HG02678 (cell line): Measurements from ENCODE around the gene OSBPL9.

ENCODE experiments used
- ATAC-seq: cut with Tn5 transposase; IDR thresholded peaks from one replicate; pipeline ENCODE4 v1.9.1; 2021; ENCODE audit warnings: mild to moderate bottlenecking, moderate library complexity; ENCODE audit not compliant: unreplicated experiment

The OSBPL9 gene

DNA sequence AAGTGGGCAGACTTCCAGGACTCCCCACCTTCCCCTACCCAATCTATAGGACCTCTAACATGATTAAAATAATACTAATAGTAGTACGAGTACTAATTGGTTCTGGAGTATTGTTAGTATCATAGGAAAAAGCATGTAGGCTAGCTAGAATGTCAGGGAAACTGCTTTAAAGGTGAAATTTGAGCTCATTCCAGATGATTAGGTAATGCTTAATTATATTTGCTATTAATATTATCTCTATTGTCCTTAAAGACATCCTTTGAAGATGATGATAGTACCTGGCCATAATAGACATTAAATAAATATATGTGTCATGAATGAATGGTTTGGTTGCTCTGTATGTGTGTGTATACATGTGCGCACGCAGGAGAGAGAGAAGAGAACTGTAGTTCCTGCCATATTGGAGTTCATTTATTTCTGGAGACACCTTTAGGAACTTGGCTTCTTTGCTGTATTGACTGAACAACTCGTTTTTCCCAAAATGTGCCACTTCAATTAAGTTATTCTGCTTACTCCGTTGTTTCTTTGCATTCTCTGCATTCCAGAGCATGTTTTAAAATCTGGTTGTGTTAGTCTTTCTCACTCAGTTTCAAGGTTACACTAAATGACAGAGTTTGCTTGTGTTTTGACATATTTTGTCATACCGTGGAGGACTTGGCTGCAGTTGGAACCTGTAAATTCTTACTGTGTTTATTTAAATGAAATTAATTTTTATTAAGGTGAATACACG, 117.1 kb downstream of the OSBPL9 start:
- ATAC-seq = no peak

DNA sequence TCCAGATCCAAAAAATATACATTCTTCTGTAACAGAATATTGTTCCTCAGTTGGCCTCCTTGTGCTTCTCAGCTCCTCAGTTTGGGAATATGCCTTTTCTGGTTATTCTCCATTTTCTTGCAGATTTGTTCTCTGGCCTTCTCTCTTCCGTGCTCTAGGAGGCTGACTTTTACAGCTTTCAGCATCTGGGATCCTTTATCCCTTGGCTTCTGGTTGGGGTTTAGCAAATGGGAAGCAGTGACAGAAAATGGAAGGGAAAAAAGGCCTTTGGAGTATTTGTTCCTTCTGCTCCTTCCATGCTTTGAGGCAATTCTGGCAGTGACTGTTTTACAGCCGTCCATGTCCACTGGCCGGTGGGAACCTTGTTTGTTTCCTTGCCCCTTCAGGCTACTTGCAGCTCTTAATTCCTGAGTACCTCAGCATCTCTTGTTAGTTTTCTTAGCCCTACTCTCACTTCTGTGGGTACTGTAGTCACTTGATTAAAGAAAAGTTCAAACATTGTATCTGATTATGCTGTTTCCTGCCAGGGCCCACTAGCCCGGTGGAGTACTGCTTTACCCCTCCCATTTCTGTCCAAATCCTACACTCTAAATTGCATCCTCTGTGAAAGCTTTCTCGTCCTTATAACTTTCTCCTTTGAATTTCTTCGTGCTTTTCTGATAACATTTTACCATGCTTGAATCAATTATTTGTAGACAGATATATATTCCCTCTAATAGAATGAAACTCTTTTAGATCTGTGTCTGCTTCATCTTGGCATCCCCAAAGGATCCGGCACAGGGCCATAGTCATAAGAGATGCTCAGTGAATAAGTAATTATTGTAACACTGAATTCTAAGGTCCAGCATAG, 118.2 kb downstream of the OSBPL9 start:
- ATAC-seq = no peak

- ATAC-seq = no peak
Observed at GRCh38 chr1:51735746-51736254, 118.9 kb downstream of the OSBPL9 start.

DNA sequence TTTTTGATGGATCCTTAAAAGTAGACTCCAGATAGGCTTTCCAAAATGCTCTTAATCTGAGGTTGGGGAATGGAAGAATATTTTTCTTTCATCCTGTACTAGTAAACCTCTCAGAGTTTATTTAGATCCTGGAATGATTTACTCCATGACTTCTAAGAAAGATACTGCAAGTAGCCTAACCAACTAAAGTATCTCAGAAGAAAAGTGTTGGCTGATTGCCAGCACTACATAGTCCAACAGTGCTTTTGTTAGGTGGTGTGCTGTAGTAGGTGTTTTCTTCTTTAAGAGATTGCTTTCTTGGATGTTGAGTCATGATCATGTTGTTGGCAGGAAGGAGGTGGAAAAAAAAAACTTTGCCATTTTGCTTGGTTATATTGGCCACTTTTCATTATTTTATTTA, 119.8 kb downstream of the OSBPL9 start:
- no peak for ATAC-seq

- no peak for ATAC-seq
Observed at GRCh38 chr1:51738681-51739080, 121.8 kb downstream of the OSBPL9 start.

GRCh38 chr1:51740652-51741051, 123.8 kb downstream of the OSBPL9 start:
- no peak for ATAC-seq

DNA sequence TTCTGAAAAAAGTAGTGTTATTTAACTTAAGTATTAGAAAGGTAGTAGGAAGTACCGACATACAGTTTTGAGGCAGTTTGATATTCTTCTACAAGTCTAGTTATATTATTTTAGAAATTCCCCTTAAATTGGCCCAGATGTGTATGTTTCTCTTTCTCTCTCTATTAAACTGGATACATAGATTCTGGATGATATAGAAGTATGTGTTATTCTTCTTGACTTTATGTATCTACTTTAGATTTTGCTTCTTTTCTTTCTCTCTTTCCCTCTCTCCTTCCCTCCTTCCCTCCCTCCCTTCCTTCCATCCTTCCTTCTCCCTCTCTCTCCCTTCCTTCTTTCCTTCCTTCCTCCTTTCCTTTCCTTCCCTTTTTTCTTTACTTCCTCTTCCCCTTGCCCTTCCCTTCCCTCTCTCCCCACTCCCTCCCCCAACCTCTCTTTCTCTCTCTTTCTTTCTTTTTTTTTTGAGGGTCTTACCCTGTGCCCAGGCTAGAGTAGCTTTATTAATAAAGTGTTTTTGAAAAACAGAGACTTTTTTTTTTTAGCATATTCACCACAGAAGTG, 124.3 kb downstream of the OSBPL9 start:
- ATAC-seq = no peak

GRCh38 chr1:51744506-51745303, 127.8 kb downstream of the OSBPL9 start:
- ATAC-seq = no peak

GRCh38 chr1:51745304-51745570, 128.3 kb downstream of the OSBPL9 start:
- no peak for ATAC-seq

GRCh38 chr1:51749151-51749550, 132.3 kb downstream of the OSBPL9 start:
- no peak for ATAC-seq

- ATAC-seq = no peak
Observed at GRCh38 chr1:51750218-51750617, 133.3 kb downstream of the OSBPL9 start.

GRCh38 chr1:51750729-51751128, 133.8 kb downstream of the OSBPL9 start:
- no peak for ATAC-seq

DNA sequence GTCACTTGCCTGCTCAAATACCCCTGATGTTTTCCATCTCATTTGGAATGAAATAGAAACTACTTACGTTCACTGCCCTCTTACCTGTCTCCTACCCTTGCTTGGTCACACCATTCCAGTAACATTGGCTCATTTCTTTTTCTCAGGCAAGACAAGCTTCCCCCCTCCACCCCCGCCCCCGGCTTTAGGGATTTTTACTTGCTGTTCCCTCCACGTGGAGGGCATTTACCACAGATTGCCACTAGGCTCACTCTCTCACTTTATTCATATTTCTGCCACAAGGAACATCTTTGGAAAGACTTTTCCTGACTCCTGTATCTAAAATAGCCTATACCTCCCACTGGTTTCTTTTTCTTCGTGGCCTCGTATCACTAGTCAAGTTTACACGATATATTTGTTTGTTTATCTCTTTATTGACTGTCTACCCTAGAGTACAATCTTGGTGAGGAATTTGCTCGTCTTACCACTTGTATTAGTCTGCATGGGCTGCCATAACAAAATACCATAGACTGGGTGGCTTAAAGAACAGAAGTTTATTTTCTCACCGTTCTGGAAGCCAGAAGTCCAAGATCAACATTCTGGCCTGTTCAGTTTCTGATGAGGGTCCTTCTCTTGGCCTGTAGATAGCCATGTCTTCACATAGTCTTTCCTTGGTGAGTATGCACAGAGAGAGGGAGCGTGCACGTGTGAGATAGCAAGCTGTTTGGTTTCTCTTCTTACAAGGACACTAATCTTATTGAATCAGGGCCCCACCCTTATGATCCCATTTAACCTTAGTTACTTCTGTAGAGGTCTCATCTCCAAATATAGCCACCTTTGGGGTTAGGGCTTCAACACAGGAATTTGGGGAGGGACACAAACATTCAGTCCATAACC, 135.4 kb downstream of the OSBPL9 start:
- no peak for ATAC-seq

- ATAC-seq = no peak
Observed at GRCh38 chr1:51753969-51754368, 137.1 kb downstream of the OSBPL9 start.

DNA sequence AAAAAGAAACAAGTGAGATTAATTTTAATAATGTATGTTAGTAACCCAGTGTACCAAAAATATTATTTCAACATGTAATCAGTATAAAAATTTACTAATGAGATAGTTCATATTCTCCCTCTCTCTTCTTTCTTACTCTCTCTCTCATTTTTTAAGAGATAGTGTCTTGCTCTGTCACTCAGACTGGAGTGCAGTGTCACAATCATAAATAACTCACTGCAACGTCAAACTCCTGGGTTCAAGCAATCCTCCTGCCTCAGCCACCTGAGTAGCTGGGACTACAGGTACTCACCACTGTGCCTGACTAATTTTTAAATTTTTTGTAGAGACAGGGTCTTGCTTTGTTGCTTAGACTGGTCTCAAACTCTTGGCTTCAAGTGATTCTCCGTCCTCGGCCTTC, 137.8 kb downstream of the OSBPL9 start:
- ATAC-seq = no peak

GRCh38 chr1:51755437-51755836, 138.5 kb downstream of the OSBPL9 start:
- ATAC-seq = no peak

DNA sequence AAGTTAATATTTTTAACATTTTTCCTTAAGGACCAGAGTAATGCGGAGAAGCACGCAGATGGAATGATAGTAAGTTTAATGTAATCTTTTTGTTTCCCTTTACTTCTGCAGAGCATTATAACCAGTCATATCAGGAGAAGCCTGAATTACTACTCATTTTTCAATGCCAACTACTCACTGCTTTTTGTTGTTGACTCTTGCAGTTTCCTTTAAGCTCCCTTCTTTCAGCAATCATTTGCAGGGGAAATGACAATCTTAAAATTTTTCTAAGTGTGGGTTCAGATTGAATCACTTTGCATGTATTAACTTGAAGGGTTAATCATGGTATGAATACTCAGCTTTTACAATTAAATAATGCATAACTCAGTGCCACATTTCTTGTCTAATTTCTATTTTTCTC, 139.4 kb downstream of the OSBPL9 start:
- ATAC-seq = no peak

DNA sequence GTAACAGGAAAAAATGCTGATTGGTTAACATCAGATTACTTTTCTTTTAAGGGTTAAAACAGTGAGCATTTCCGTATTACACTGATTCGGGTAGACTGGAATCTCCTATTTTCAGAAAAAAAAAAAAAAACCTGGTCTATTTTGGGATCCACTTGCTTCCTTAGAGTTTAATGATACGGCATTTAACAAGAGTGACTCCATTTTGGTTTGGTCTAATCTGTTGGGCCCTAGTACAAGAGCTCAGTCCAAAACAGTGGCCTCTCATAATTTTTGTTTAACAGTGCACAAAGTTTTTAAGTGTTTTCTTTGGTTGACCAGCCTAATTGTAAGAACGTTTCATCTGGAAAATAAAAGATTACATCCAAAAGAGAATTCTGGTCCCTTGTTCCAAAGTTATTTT, 141.4 kb downstream of the OSBPL9 start:
- ATAC-seq = no peak

DNA sequence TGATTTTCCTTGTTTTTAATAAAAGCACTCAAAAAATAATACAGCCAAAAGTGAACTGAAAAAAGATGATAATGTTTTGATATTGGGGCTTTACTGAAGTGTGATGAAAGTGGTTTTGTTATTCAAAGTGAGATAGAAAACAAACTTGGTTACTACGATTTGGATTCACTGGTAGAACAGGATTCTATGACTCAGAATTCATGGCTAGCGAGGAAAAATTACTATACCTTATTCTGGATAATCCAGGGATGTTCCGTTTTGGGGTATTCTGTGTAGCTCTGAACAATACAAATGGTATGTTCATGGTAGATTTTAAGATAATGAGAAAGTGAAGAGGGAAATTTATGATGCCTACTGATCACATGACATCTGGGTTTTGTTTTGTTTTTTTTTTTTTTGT, 144.0 kb downstream of the OSBPL9 start:
- ATAC-seq = no peak

- no peak for ATAC-seq
Observed at GRCh38 chr1:51761351-51761750, 144.5 kb downstream of the OSBPL9 start.
